CD4-positive, alpha-beta memory T cell (primary cell): ENCODE results near the gene ZNF398. TPM values are rescaled to one million over a fixed set of nuclear protein-coding genes. Genes with fewer than 3 reads are reported as not detected.

Source experiments
- CTCF ChIA-PET: fragments of 350-600 bp; sonication (Branson Sonifier 250); formaldehyde crosslinking; loops from one replicate; lab custom pipeline; 2021; ENCODE audit warnings: inconsistent platforms; ENCODE audit not compliant: partially characterized antibody; lab: Charles Lee
- POLR2A ChIA-PET: fragments of 350-600 bp; sonication (Branson Sonifier 250); formaldehyde crosslinking; loops from one replicate; lab custom pipeline; 2021; ENCODE audit not compliant: partially characterized antibody; lab: Charles Lee
- DNase-seq, 5 donors: peaks; one replicate each; pipeline versions ENCODE4 v3.0.0 to v3.0.0-alpha.2; 2020 to 2022; ENCODE audit warnings: mixed read lengths in 1 of 5
- H3K27ac ChIP-seq: one replicate; pipeline ENCODE4 v1.7.0; 2013; ENCODE audit warnings: low read depth, low read length
- H3K27me3 ChIP-seq: 2 replicates; pipeline ENCODE4 v1.7.0; 2013; ENCODE audit warnings: mild to moderate bottlenecking, low read length, moderate library complexity; ENCODE audit not compliant: insufficient read depth
- H3K36me3 ChIP-seq: 2 replicates; pipeline ENCODE4 v1.7.0; 2013; ENCODE audit warnings: mild to moderate bottlenecking, low read length, moderate library complexity; ENCODE audit not compliant: insufficient read depth
- H3K4me1 ChIP-seq: 2 replicates; pipeline ENCODE4 v1.7.0; 2013; ENCODE audit warnings: mild to moderate bottlenecking, low read length, moderate library complexity; ENCODE audit not compliant: insufficient read depth
- H3K4me3 ChIP-seq, 2 donors: one replicate each; pipeline ENCODE4 v1.7.0; 2013; ENCODE audit warnings: low read length in 2 of 2, mild to moderate bottlenecking in 1 of 2
- H3K9me3 ChIP-seq, 2 donors: one replicate each; pipeline ENCODE4 v1.7.0; 2013; ENCODE audit warnings: low read length in 2 of 2, control low read depth in 1 of 2; ENCODE audit not compliant: control insufficient read depth in 1 of 2
- H3K27ac Mint-ChIP-seq, 7 donors: one replicate each; pipeline ENCODE4 v1.8.0; 2020 to 2021; ENCODE audit warnings: mixed read lengths in 7 of 7, mild to moderate bottlenecking in 6 of 7, inconsistent platforms in 3 of 7, moderate library complexity in 3 of 7
- H3K27me3 Mint-ChIP-seq, 2 donors: one replicate each; pipeline ENCODE4 v1.8.0; 2020 to 2021; ENCODE audit warnings: mixed read lengths in 2 of 2
- H3K36me3 Mint-ChIP-seq, 2 donors: one replicate each; pipeline ENCODE4 v1.8.0; 2020 to 2021; ENCODE audit warnings: mixed read lengths in 2 of 2, inconsistent platforms in 1 of 2, mild to moderate bottlenecking in 1 of 2
- H3K4me1 Mint-ChIP-seq, 4 donors: one replicate each; pipeline ENCODE4 v1.8.0; 2020 to 2021; ENCODE audit warnings: mixed read lengths in 4 of 4, mild to moderate bottlenecking in 1 of 4
- H3K4me3 Mint-ChIP-seq, 8 donors: one replicate each; pipeline ENCODE4 v1.8.0; 2020 to 2021; ENCODE audit warnings: mixed read lengths in 8 of 8, mild to moderate bottlenecking in 7 of 8, moderate library complexity in 6 of 8, inconsistent platforms in 3 of 8
- H3K9me3 Mint-ChIP-seq, 8 donors: one replicate each; pipeline ENCODE4 v1.8.0; 2020 to 2021; ENCODE audit warnings: mixed read lengths in 8 of 8, mild to moderate bottlenecking in 5 of 8, inconsistent platforms in 3 of 8, moderate library complexity in 1 of 8
- intact Hi-C: fragments of 100-400 bp; cut with micrococcal nuclease; formaldehyde crosslinking; loops from one replicate; pipeline ENCODE4 v1.15.1; 2023
- polyA plus RNA-seq, 2 donors: library from polyadenylated mRNA; unstranded; fragments of 300-500 nt; fragmentation: Illumina TruSeq; gene quantifications; one replicate each; pipeline ENCODE4 v1.2.3, GENCODE V29; 2021
- total RNA-seq, 2 experiments: library from RNA; stranded (reverse); gene quantifications; one replicate each; pipeline ENCODE4 v1.2.3, GENCODE V29; 2021

The ZNF398 gene
- total and polyA plus RNA-seq, 4 experiments from 2014 or later, result 7.5 to 28.4 (median 20.4) TPM

- Mint-ChIP-seq H3K27me3 (peaks cover 6 to 9% of the 10 kb centered on the region in 2 donors), H3K27ac (no peak overlapping the region), H3K36me3 (no peaks in the 10 kb centered on the region)
Observed at GRCh38 chr7:149232362-149232761, 85.1 kb downstream of the ZNF398 start.

More at GRCh38 chr7:149232362-149232761, 85.1 kb downstream of the ZNF398 start:
- no peak for DNase-seq
- Mint-ChIP-seq H3K9me3 (peaks cover 0 to 2% (median 0%) of the 10 kb centered on the region in 8 donors), H3K4me3 (no peak overlapping the region), H3K4me1 (peaks cover 0 to 9% (median 3%) of the 10 kb centered on the region in 4 donors)
- ChIA-PET POLR2A (no interaction called here), CTCF (interaction anchor here (0.9 to 1.4 kb wide), 2 partner anchors 37 to 53 kb away, joined by 3 read pairs; partner anchors contain the start of gene ZNF282)
- no peak overlapping the region for H3K27ac ChIP-seq
- H3K9me3 ChIP-seq, result no peaks in the 10 kb centered on the region
- intact Hi-C loops, result no loop called here
- no peaks in the 10 kb centered on the region for H3K36me3 ChIP-seq
- no peak overlapping the region for H3K4me3 ChIP-seq
- H3K4me1 ChIP-seq, result no peaks in the 10 kb centered on the region
- peaks cover 7% of the 10 kb centered on the region for H3K27me3 ChIP-seq

Other genes starting within 250 kb of the ZNF398 start
- gene PDIA4, start 118.9 kb upstream of the ZNF398 start, total RNA-seq, result 10 to 100 TPM; 82.8 to 87.1 TPM
- 100 to 1,000 TPM; 102 to 125 TPM for gene PDIA4, start 118.9 kb upstream of the ZNF398 start, polyA plus RNA-seq
- 10 to 100 TPM; 18.6 to 18.8 TPM for gene ZNF786, start 56.7 kb upstream of the ZNF398 start, total RNA-seq
- gene ZNF786, start 56.7 kb upstream of the ZNF398 start, polyA plus RNA-seq, result 10 to 100 TPM in 1 of 2 donors, 1 to 10 TPM in 1; 2.3 to 14.1 TPM
- gene ZNF425, start 21.1 kb upstream of the ZNF398 start, total RNA-seq, result 1 to 10 TPM; 3.2 to 4.0 TPM
- gene ZNF425, start 21.1 kb upstream of the ZNF398 start, polyA plus RNA-seq, result 1 to 10 TPM in 1 of 2 donors, under 1 TPM in 1; 0.24 to 1.7 TPM
- 10 to 100 TPM; 19.1 to 20.7 TPM for gene ZNF282, start 48.1 kb downstream of the ZNF398 start, total RNA-seq
- gene ZNF282, start 48.1 kb downstream of the ZNF398 start, polyA plus RNA-seq, result 1 to 10 TPM in 1 of 2 donors, under 1 TPM in 1; 0.13 to 1.8 TPM
- 10 to 100 TPM; 21.5 to 24.0 TPM for gene ZNF212, start 92.2 kb downstream of the ZNF398 start, total RNA-seq
- 1 to 10 TPM; 4.5 to 9.3 TPM for gene ZNF212, start 92.2 kb downstream of the ZNF398 start, polyA plus RNA-seq
- 10 to 100 TPM; 42.6 to 43.5 TPM for gene ZNF783, start 114.7 kb downstream of the ZNF398 start, total RNA-seq
- gene ZNF783, start 114.7 kb downstream of the ZNF398 start, polyA plus RNA-seq, result 1 to 10 TPM; 2.7 to 8.0 TPM